Measurements from ENCODE around the gene AUTS2. TPM values are rescaled to one million over a fixed set of nuclear protein-coding genes. Genes with fewer than 3 reads are reported as not detected.

AUTS2 gene
- total RNA-seq, 2 donors from 2014 or later, result 8.6 TPM

DNA sequence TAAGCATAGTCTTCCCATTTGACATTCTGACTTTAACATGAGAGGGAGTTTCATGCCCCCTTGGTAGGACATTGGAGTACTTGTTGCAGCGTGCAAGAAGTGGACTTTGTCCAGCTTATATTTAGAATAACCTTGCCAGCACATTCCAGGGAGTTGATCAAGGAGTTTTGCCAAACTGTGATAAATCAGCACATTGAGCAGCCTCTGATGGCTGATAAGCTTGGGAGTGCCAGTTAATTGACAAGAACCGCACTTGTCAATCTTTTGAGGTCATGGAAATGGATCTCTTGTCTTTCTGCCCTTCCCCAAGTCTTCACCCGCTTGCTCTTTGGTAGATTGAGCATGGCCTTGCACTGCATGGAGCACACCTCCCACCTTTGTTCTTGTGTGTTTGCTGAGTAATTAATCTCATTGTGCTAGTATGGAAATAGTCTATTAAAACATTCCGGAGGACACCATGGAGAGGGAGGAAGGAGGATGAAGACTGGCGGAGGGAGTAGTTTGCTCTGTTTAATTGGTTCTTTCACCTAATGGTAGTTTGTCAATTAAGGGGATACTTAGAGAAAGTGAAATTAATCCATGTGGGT is 865.2 kb downstream of the AUTS2 start:
- Histone ChIP-seq H3K4me1 (peaks cover 0 to 3% of the 10 kb centered on the region in 2 donors), H3K9me3 (no peaks in the 10 kb centered on the region), H3K27me3 (no peaks in the 10 kb centered on the region), H3K4me3 (no peak overlapping the region), H3K36me3 (no peaks in the 10 kb centered on the region), H3K27ac (no peak overlapping the region)
- DNase-seq (ENCODE audit: low spot score), result no peak
- TF ChIP-seq CTCF (IDR thresholded peaks at IDR 0.05), result no peak

DNA sequence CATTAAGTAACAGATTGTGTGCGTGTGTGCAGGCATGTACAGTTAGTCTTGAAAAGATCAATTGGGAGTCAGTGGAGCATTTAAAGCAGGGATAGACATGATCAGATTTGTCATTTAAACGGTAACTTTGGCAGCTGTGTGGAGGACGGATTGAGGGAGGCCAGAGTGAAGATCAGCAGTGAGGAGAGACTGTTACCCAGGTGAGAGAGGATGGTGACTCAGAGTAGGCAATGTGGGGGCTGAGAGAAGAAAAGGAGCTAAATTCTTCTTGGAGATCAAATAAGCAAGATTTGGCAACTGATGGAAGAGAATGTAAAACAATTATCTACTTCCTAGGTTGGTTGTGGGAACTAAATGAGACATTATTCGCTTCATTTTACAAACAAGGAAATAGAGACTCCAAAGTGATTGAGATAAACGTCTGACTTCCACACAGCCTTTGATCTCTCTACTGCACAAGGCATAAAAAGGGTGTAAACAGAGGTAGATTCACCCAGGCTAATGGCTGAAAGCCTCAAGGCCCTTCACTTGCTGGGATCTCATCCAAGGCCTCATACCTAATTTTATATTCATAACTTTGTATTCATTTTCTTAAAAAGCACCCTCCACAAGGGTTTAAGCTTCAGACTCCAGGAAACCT is 868.6 kb downstream of the AUTS2 start:
- no peaks in the 10 kb centered on the region for H3K27me3 ChIP-seq
- no peaks in the 10 kb centered on the region for H3K36me3 ChIP-seq
- H3K4me3 ChIP-seq, result no peak overlapping the region
- H3K9me3 ChIP-seq, result no peaks in the 10 kb centered on the region
- H3K27ac ChIP-seq, result no peak overlapping the region
- DNase-seq (ENCODE audit: low spot score), result no peak
- TF ChIP-seq CTCF (IDR thresholded peaks at IDR 0.05), result no peak
- H3K4me1 ChIP-seq, result no peaks in the 10 kb centered on the region

GRCh38 chr7:70470746-70471145 is 872.5 kb downstream of the AUTS2 start:
- H3K4me3 ChIP-seq, result no peak overlapping the region
- peaks cover 0 to 8% of the 10 kb centered on the region in 2 donors for H3K4me1 ChIP-seq
- TF ChIP-seq CTCF (IDR thresholded peaks at IDR 0.05), result no peak
- no peaks in the 10 kb centered on the region for H3K9me3 ChIP-seq
- H3K27ac ChIP-seq, result no peak overlapping the region
- no peak for DNase-seq (ENCODE audit: low spot score)
- no peaks in the 10 kb centered on the region for H3K27me3 ChIP-seq
- H3K36me3 ChIP-seq, result no peaks in the 10 kb centered on the region

DNA sequence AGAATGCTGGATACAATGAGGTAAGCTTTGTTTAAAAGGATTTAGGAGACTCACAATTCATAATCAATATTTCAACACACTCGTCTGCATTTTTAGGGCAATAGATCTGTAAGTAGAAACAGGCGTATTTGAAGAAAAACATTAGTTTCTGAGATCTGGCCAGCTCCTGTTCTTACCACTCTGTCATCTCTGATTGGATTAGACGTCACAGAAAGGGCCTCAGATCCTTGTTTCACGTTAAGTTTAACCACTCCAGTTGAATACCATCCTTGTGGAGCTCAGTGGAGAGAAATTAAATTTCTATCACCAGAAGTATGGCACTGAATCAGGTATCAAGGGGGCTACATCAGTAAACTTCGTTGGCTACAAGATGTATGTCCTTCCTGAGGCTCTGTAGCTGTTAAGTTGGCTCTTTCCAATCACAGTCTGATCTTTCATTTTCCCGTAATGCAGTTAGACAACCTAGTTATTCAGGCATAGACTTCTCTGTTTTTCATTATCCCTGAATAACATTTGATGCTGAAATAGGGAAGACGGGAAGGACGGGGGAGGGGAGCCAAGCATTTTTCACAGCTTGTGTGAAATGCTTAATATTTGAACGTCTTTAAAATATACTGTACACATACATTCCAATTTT is 874.4 kb downstream of the AUTS2 start:
- Histone ChIP-seq H3K4me1 (peaks cover 0 to 24% of the 10 kb centered on the region in 2 donors), H3K9me3 (no peaks in the 10 kb centered on the region), H3K4me3 (no peak overlapping the region), H3K36me3 (no peaks in the 10 kb centered on the region), H3K27me3 (no peaks in the 10 kb centered on the region), H3K27ac (no peak overlapping the region)
- no peak for TF ChIP-seq CTCF (IDR thresholded peaks at IDR 0.05)
- DNase-seq (ENCODE audit: low spot score), result no peak

DNA sequence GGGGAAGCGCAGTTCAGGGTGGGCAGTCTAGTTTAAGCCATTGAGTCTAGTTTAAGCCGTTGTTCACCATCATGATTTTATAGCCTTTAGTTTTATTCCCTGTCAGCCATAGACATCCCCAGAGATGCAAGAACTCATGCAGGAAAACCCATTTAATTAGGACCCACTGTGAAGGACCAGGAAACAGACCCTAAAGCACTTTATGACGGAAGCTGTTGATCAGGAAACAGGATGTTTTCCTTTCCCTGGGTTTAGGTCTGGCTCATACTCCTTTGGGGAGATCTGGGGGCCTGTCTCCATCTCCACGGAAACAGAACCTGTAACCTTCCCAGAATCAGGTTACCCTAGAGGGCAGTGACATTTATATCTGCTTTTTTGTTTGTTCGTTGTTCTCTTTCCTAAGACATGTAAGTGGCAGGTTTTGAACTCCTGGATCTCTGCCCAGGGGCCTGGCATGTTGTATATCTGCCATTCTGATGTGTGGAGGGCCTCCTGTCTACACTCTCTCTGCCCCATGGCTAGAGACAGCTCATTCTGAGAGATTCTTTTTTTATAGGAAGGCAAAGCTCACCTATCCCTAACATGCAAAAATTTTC is 876.5 kb downstream of the AUTS2 start:
- Histone ChIP-seq H3K4me3 (no peak overlapping the region), H3K36me3 (no peaks in the 10 kb centered on the region), H3K27ac (no peak overlapping the region), H3K9me3 (no peaks in the 10 kb centered on the region), H3K27me3 (no peaks in the 10 kb centered on the region), H3K4me1 (peaks cover 0 to 25% of the 10 kb centered on the region in 2 donors)
- no peak for TF ChIP-seq CTCF (IDR thresholded peaks at IDR 0.05)
- DNase-seq (ENCODE audit: low spot score), result no peak

Measured in right atrium auricular region (tissue), 2 donors.